CD4-positive, alpha-beta memory T cell (primary cell): ENCODE measurements around the gene SCT. TPM values are rescaled to one million over a fixed set of nuclear protein-coding genes. Genes with fewer than 3 reads are reported as not detected.

Source experiments
- CTCF ChIA-PET: fragments of 350-600 bp; sonication (Branson Sonifier 250); formaldehyde crosslinking; loops from one replicate; lab custom pipeline; 2021; ENCODE audit warnings: inconsistent platforms; ENCODE audit not compliant: partially characterized antibody; lab: Charles Lee
- POLR2A ChIA-PET: fragments of 350-600 bp; sonication (Branson Sonifier 250); formaldehyde crosslinking; loops from one replicate; lab custom pipeline; 2021; ENCODE audit not compliant: partially characterized antibody; lab: Charles Lee
- DNase-seq, 5 donors: peaks; one replicate each; pipeline versions ENCODE4 v3.0.0 to v3.0.0-alpha.2; 2020 to 2022; ENCODE audit warnings: mixed read lengths in 1 of 5
- H3K27ac ChIP-seq: one replicate; pipeline ENCODE4 v1.7.0; 2013; ENCODE audit warnings: low read depth, low read length
- H3K27me3 ChIP-seq: 2 replicates; pipeline ENCODE4 v1.7.0; 2013; ENCODE audit warnings: mild to moderate bottlenecking, low read length, moderate library complexity; ENCODE audit not compliant: insufficient read depth
- H3K36me3 ChIP-seq: 2 replicates; pipeline ENCODE4 v1.7.0; 2013; ENCODE audit warnings: mild to moderate bottlenecking, low read length, moderate library complexity; ENCODE audit not compliant: insufficient read depth
- H3K4me1 ChIP-seq: 2 replicates; pipeline ENCODE4 v1.7.0; 2013; ENCODE audit warnings: mild to moderate bottlenecking, low read length, moderate library complexity; ENCODE audit not compliant: insufficient read depth
- H3K4me3 ChIP-seq, 2 donors: one replicate each; pipeline ENCODE4 v1.7.0; 2013; ENCODE audit warnings: low read length in 2 of 2, mild to moderate bottlenecking in 1 of 2
- H3K9me3 ChIP-seq, 2 donors: one replicate each; pipeline ENCODE4 v1.7.0; 2013; ENCODE audit warnings: low read length in 2 of 2, control low read depth in 1 of 2; ENCODE audit not compliant: control insufficient read depth in 1 of 2
- H3K27ac Mint-ChIP-seq, 7 donors: one replicate each; pipeline ENCODE4 v1.8.0; 2020 to 2021; ENCODE audit warnings: mixed read lengths in 7 of 7, mild to moderate bottlenecking in 6 of 7, inconsistent platforms in 3 of 7, moderate library complexity in 3 of 7
- H3K27me3 Mint-ChIP-seq, 2 donors: one replicate each; pipeline ENCODE4 v1.8.0; 2020 to 2021; ENCODE audit warnings: mixed read lengths in 2 of 2
- H3K36me3 Mint-ChIP-seq, 2 donors: one replicate each; pipeline ENCODE4 v1.8.0; 2020 to 2021; ENCODE audit warnings: mixed read lengths in 2 of 2, inconsistent platforms in 1 of 2, mild to moderate bottlenecking in 1 of 2
- H3K4me1 Mint-ChIP-seq, 4 donors: one replicate each; pipeline ENCODE4 v1.8.0; 2020 to 2021; ENCODE audit warnings: mixed read lengths in 4 of 4, mild to moderate bottlenecking in 1 of 4
- H3K4me3 Mint-ChIP-seq, 8 donors: one replicate each; pipeline ENCODE4 v1.8.0; 2020 to 2021; ENCODE audit warnings: mixed read lengths in 8 of 8, mild to moderate bottlenecking in 7 of 8, moderate library complexity in 6 of 8, inconsistent platforms in 3 of 8
- H3K9me3 Mint-ChIP-seq, 8 donors: one replicate each; pipeline ENCODE4 v1.8.0; 2020 to 2021; ENCODE audit warnings: mixed read lengths in 8 of 8, mild to moderate bottlenecking in 5 of 8, inconsistent platforms in 3 of 8, moderate library complexity in 1 of 8
- intact Hi-C: fragments of 100-400 bp; cut with micrococcal nuclease; formaldehyde crosslinking; loops from one replicate; pipeline ENCODE4 v1.15.1; 2023
- polyA plus RNA-seq, 2 donors: library from polyadenylated mRNA; unstranded; fragments of 300-500 nt; fragmentation: Illumina TruSeq; gene quantifications; one replicate each; pipeline ENCODE4 v1.2.3, GENCODE V29; 2021
- total RNA-seq, 2 experiments: library from RNA; stranded (reverse); gene quantifications; one replicate each; pipeline ENCODE4 v1.2.3, GENCODE V29; 2021

SCT gene
- total and polyA plus RNA-seq, 4 experiments from 2014 or later, result not detected

DNA sequence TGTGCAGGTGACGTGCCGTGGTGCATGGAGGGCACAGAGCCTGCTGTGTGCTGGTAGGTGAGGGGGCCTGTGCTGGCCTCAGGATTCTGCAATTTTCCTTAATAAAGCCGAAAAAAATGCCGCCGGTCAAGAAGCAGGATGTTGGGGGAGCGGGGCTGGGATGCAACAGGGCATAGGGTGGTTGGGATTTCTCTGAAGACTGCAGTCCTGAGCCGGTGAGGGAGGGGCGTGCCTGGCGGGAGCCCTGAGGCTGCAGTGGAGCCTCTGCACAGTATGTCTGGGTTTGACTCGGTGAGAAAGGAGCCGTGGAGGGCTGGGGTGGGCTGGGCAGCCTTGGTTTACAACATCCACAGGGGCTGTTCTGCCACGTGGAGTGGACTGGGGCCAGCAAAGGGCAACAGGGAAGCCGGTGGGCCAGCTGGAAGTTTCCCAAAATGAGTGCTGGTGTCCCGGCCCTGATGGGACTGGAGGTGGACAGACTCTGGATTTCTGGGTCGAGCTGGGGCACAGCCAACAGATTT, 3.6 kb downstream of the SCT start:
- H3K27ac Mint-ChIP-seq, result peak overlapping the region in 1 of 7 donors; percentile 72
- peak in 1 of 5 donors; percentile 35 for DNase-seq
- H3K4me1 ChIP-seq, result peaks cover 3% of the 10 kb centered on the region
- H3K27ac ChIP-seq, result no peak overlapping the region
- H3K9me3 Mint-ChIP-seq, result peaks cover 0 to 2% (median 0%) of the 10 kb centered on the region in 8 donors
- peaks cover 0 to 4% of the 10 kb centered on the region in 2 donors for H3K36me3 Mint-ChIP-seq
- no peak overlapping the region for H3K4me3 Mint-ChIP-seq
- intact Hi-C loops, result no loop called here
- H3K27me3 ChIP-seq, result no peaks in the 10 kb centered on the region
- ChIA-PET CTCF (no interaction called here), POLR2A (no interaction called here)
- H3K9me3 ChIP-seq, result no peaks in the 10 kb centered on the region
- H3K27me3 Mint-ChIP-seq, result peaks cover 7 to 9% of the 10 kb centered on the region in 2 donors
- peaks cover 4 to 10% (median 5%) of the 10 kb centered on the region in 4 donors for H3K4me1 Mint-ChIP-seq
- no peak overlapping the region for H3K4me3 ChIP-seq
- H3K36me3 ChIP-seq, result no peaks in the 10 kb centered on the region

DNA sequence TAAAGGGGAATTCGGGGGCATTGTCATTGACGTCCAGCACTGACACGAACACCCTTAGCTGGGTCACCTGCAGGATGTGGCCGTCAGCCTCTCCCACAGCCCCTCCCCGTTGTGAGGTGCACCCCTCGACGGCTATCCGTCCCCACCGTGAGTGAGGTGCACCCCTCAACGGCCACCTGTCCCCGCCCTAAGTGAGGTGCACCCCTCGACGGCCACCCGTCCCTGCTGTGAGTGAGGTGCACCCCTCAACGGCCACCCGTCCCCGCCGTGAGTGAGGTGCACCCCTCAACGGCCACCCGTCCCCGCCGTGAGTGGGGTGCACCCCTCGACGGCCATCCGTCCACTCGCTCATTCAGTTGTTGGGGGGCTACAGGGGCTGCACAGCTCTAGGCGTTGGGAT, 5.1 kb downstream of the SCT start:
- CTCF ChIA-PET, result no interaction called here
- DNase-seq, result peak in 1 of 5 donors; percentile 27
- Mint-ChIP-seq H3K4me3 (peak overlapping the region in 1 of 8 donors; percentile 7), H3K27me3 (peaks cover 1 to 5% of the 10 kb centered on the region in 2 donors), H3K27ac (peak overlapping the region in 2 of 7 donors; percentile 22 to 40), H3K36me3 (peaks cover 0 to 3% of the 10 kb centered on the region in 2 donors), H3K9me3 (no peaks in the 10 kb centered on the region), H3K4me1 (no peaks in the 10 kb centered on the region)
- no peak overlapping the region for H3K4me3 ChIP-seq
- no peaks in the 10 kb centered on the region for H3K36me3 ChIP-seq
- intact Hi-C loops, result no loop called here
- POLR2A ChIA-PET, result no interaction called here
- no peak overlapping the region for H3K27ac ChIP-seq
- no peaks in the 10 kb centered on the region for H3K27me3 ChIP-seq
- H3K9me3 ChIP-seq, result no peaks in the 10 kb centered on the region
- no peaks in the 10 kb centered on the region for H3K4me1 ChIP-seq

DNA sequence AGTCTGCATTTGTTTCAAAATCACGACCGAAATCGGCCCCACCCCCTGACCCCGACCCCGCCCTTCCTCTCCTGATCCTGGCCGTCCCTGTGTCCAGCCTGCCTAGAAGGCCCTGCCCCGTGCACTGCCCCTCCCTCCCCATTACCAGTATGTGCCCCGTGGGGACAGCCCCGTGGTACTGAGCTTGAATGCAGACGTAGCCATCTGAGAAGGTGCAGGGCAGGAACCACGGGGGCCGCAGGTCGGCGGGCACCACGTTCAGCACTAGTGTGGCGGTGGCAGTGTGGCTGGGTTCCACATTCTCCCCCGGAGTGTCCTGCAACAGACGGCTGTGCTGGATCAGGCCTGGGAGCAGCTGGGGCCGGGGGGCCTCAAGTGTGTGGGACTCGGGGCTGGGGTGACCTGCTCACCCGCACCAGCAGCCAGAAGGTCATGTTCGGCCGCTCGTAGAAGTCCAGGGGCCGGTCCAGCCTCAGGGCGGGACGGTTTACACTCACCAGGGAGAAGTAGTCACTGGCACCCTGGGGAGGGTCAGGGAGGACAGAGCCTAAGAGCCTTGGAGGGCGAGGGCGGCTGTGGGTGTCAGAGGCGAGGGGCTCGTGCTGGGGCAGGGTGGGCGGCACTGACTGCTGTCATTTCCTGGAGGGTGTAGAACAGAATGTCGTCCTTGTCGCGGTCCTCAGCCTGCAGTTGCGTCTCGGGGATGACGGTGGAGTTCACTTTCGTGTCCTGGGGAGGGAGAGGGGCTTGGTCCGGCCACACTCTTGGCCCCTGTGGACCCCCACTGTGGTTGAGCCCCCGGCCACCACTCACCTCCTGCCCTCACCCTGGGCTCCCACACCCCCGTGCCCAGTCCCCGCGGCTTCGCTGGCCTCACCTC, 5.8 kb downstream of the SCT start:
- Histone ChIP-seq H3K9me3 (no peaks in the 10 kb centered on the region), H3K4me1 (peaks cover 5% of the 10 kb centered on the region), H3K27me3 (no peaks in the 10 kb centered on the region), H3K27ac (no peak overlapping the region), H3K4me3 (no peak overlapping the region), H3K36me3 (no peaks in the 10 kb centered on the region)
- H3K4me1 Mint-ChIP-seq, result peaks cover 0 to 5% (median 4%) of the 10 kb centered on the region in 4 donors
- DNase-seq, result peak in 1 of 5 donors; percentile 35
- POLR2A ChIA-PET, result no interaction called here
- H3K36me3 Mint-ChIP-seq, result peaks cover 0 to 3% of the 10 kb centered on the region in 2 donors
- peaks cover 0 to 2% (median 0%) of the 10 kb centered on the region in 8 donors for H3K9me3 Mint-ChIP-seq
- no peak overlapping the region for H3K4me3 Mint-ChIP-seq
- intact Hi-C loops, result no loop called here
- no peak overlapping the region for H3K27ac Mint-ChIP-seq
- H3K27me3 Mint-ChIP-seq, result peaks cover 1 to 5% of the 10 kb centered on the region in 2 donors
- CTCF ChIA-PET, result no interaction called here

DNA sequence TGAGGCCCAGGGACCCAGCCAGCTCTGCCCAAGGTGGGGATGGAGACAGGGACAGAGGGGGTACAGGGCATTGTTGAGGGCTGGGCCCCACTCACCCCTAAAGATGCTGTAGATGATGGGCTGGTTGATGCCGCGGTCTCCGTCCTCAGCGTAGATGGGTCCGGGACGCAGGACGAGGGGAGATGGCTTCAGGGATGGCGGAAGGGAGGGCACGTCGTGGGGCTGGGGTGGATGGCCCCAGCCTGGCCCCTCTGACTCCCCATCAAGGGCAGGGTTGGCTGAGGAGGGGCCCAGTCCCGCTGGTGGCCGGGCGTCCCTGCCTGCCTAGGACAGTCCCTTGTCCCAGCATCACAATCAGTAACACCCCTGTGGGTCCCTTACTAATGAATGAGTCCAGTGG, 6.8 kb downstream of the SCT start:
- no peaks in the 10 kb centered on the region for H3K36me3 ChIP-seq
- CTCF ChIA-PET, result no interaction called here
- peaks cover 0 to 13% (median 7%) of the 10 kb centered on the region in 4 donors for H3K4me1 Mint-ChIP-seq
- H3K36me3 Mint-ChIP-seq, result peaks cover 0 to 6% of the 10 kb centered on the region in 2 donors
- peaks cover 0 to 5% of the 10 kb centered on the region in 2 donors for H3K27me3 Mint-ChIP-seq
- no peaks in the 10 kb centered on the region for H3K9me3 ChIP-seq
- H3K4me3 ChIP-seq, result no peak overlapping the region
- H3K27me3 ChIP-seq, result no peaks in the 10 kb centered on the region
- H3K4me1 ChIP-seq, result peaks cover 6% of the 10 kb centered on the region
- no peak overlapping the region for H3K27ac ChIP-seq
- POLR2A ChIA-PET, result no interaction called here
- H3K4me3 Mint-ChIP-seq, result no peak overlapping the region
- peaks cover 0 to 4% (median 0%) of the 10 kb centered on the region in 8 donors for H3K9me3 Mint-ChIP-seq
- peak overlapping the region in 1 of 7 donors; percentile 50 for H3K27ac Mint-ChIP-seq
- peak in 1 of 5 donors; percentile 12 for DNase-seq
- intact Hi-C loops, result no loop called here

DNA sequence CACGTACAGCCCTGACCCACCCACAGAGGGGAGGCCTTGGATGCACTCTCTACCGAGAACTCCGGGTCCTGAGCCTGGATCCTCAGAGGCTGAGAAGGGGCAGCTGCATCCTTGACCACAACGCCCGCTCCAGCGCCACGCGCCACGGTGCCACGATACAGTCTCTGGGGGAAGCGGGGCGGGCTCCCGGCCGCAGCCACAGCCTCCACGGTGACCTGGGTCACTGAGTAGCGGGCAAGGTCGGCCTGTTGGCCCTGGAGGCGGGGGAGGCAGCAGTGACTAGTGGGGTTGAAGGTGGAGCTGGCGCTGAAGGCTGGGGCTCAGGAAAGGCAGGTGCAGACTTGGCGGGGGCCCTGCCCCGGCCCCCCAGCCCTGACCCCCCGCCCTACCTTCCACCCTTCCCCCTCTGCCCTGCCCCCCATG, 7.3 kb downstream of the SCT start:
- Histone ChIP-seq H3K36me3 (no peaks in the 10 kb centered on the region), H3K27ac (no peak overlapping the region), H3K4me3 (no peak overlapping the region), H3K9me3 (no peaks in the 10 kb centered on the region), H3K27me3 (no peaks in the 10 kb centered on the region), H3K4me1 (peaks cover 12% of the 10 kb centered on the region)
- peaks cover 0 to 4% (median 0%) of the 10 kb centered on the region in 8 donors for H3K9me3 Mint-ChIP-seq
- peak overlapping the region in 1 of 7 donors; percentile 50 for H3K27ac Mint-ChIP-seq
- intact Hi-C loops, result loop anchor here (5.0 kb wide), 1 partner anchor 188 kb away; the partner anchor contains the start of genes PIDD1 and RPLP2
- H3K27me3 Mint-ChIP-seq, result peaks cover 0 to 5% of the 10 kb centered on the region in 2 donors
- ChIA-PET CTCF (no interaction called here), POLR2A (no interaction called here)
- no peak overlapping the region for H3K4me3 Mint-ChIP-seq
- DNase-seq, result no peak
- peaks cover 0 to 6% of the 10 kb centered on the region in 2 donors for H3K36me3 Mint-ChIP-seq
- H3K4me1 Mint-ChIP-seq, result peaks cover under 1 to 14% (median 7%) of the 10 kb centered on the region in 4 donors

DNA sequence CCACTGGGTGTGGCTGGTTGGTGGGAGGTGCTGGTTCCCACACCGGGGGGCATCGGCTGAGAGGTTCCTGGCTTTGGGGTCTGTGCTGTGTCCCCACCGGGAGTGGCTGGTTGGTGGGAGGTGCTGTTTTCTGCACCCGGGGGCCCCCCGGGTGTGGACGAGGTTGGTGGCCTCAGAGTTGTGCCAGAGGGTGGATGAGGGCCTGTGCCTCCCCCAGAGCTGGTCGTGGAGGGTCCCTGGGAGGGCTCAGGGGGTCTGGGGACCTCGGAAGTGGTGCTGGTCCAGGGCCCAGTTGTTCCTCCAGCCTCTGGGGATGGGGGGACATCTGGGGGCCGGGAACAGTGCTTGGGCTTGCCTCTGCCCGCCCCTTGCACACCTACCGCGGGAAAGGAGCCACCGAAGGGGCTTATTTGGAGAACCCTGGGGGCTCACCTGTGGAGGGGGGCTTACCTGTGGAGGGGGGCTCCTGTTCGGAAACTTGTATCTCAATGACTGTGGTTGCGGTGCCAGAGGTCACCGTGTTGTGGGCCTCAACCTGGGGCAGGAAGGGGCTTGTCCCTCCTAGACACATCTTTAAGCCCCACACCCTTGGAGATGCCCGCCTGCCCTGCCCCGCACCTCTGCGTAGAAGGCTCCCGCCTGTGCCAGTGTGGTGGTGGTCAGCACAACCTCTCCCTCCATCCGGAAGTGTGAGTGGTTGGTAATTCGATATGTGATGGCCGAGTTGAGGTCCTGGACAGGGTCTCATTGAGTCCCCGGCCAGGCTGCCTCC, 7.9 kb downstream of the SCT start:
- Mint-ChIP-seq H3K27me3 (peaks cover 0 to 5% of the 10 kb centered on the region in 2 donors), H3K4me3 (no peak overlapping the region), H3K27ac (no peak overlapping the region), H3K9me3 (peaks cover 0 to 4% (median 0%) of the 10 kb centered on the region in 8 donors), H3K4me1 (peaks cover 2 to 20% (median 11%) of the 10 kb centered on the region in 4 donors), H3K36me3 (peaks cover 0 to 6% of the 10 kb centered on the region in 2 donors)
- Histone ChIP-seq H3K9me3 (no peaks in the 10 kb centered on the region), H3K4me1 (peaks cover 18% of the 10 kb centered on the region), H3K27ac (no peak overlapping the region), H3K27me3 (no peaks in the 10 kb centered on the region), H3K36me3 (no peaks in the 10 kb centered on the region), H3K4me3 (no peak overlapping the region)
- ChIA-PET CTCF (no interaction called here), POLR2A (no interaction called here)
- intact Hi-C loops, result loop anchor here (5.0 kb wide), 1 partner anchor 188 kb away; the partner anchor contains the start of genes PIDD1 and RPLP2
- peak in 1 of 5 donors; percentile 37 for DNase-seq
